Parathyroid adenoma (tissue), 2 donors: ENCODE data around the gene MEIS1.

Experiments
- H2AFZ ChIP-seq: fragments of 300-600 bp; sonication (generic); one replicate; pipeline ENCODE4 v1.7.0; 2017; ENCODE audit warnings: antibody characterized with exemption, mild to moderate bottlenecking
- H3K27ac ChIP-seq: fragments of 300-600 bp; sonication (generic); one replicate; pipeline ENCODE4 v1.7.0; 2017
- H3K27me3 ChIP-seq: fragments of 300-600 bp; sonication (generic); one replicate; pipeline ENCODE4 v1.7.0; 2017; ENCODE audit warnings: low read length; ENCODE audit not compliant: control insufficient read depth, insufficient read depth
- H3K36me3 ChIP-seq: fragments of 300-600 bp; sonication (generic); one replicate; pipeline ENCODE4 v1.7.0; 2017; ENCODE audit warnings: low read length; ENCODE audit not compliant: control insufficient read depth, insufficient read depth
- H3K4me1 ChIP-seq: fragments of 300-600 bp; sonication (generic); one replicate; pipeline ENCODE4 v1.7.0; 2017; ENCODE audit warnings: control low read depth
- H3K4me2 ChIP-seq: fragments of 300-600 bp; sonication (generic); one replicate; pipeline ENCODE4 v1.7.0; 2017; ENCODE audit warnings: low read length
- H3K4me3 ChIP-seq: fragments of 300-600 bp; sonication (generic); one replicate; pipeline ENCODE4 v1.7.0; 2017; ENCODE audit warnings: low read depth, low read length
- H3K79me2 ChIP-seq: fragments of 300-600 bp; sonication (generic); one replicate; pipeline ENCODE4 v1.7.0; 2017; ENCODE audit warnings: control low read depth
- H3K9ac ChIP-seq: fragments of 300-600 bp; sonication (generic); one replicate; pipeline ENCODE4 v1.7.0; 2017; ENCODE audit warnings: mild to moderate bottlenecking
- H3K9me3 ChIP-seq: fragments of 300-600 bp; sonication (generic); one replicate; pipeline ENCODE4 v1.7.0; 2017; ENCODE audit warnings: low read length; ENCODE audit not compliant: control insufficient read depth
- TF ChIP-seq, protein P1 (sequence below): fragments of 300-600 bp; sonication (generic); IDR thresholded peaks from one replicate; pipeline ENCODE4 v1.7.0; 2017; ENCODE audit warnings: antibody characterized with exemption, mild to moderate bottlenecking
- donor health status: primary hyperparathyroidism.

MEIS1 gene

DNA sequence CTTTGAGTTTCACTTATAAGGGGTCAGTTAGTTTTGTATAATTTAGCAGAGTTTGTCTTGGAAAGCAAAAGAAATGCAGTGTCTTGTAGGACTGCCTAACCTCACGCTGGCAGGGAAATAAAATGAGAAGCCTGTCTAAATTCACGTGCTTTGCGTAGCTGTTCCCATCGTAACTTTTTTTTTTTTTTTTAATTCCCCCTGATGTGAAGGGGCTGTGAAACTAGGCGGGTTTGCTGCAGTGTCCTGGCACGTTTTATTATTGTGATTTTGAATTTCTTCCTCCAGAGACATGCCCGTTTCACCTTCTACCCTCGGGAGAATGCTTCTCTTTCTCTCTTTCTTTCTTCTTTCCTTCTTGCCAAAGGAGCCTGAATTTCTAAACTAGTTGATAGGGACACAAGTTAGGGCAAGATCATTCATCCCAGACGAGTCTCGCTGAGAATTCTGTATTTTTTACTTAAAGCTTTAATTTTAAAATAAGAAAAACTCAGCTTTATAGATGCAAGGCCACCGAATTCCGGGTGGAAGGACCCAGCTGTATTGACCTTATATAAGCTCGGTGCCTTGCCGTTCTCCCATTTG is 2.3 kb downstream of the MEIS1 start:
- no peaks in the 10 kb centered on the region for H3K9me3 ChIP-seq
- no peaks in the 10 kb centered on the region for H3K4me1 ChIP-seq
- H3K9ac ChIP-seq, result peak overlapping the region; percentile 3
- peak overlapping the region; percentile 80 for H3K4me2 ChIP-seq
- H3K27ac ChIP-seq, result peak overlapping the region; percentile 81
- H3K36me3 ChIP-seq, result no peaks in the 10 kb centered on the region
- H3K27me3 ChIP-seq, result no peaks in the 10 kb centered on the region
- peak overlapping the region; percentile 56 for H2AFZ ChIP-seq
- H3K79me2 ChIP-seq, result peaks cover 20% of the 10 kb centered on the region
- TF ChIP-seq, protein P1, sequence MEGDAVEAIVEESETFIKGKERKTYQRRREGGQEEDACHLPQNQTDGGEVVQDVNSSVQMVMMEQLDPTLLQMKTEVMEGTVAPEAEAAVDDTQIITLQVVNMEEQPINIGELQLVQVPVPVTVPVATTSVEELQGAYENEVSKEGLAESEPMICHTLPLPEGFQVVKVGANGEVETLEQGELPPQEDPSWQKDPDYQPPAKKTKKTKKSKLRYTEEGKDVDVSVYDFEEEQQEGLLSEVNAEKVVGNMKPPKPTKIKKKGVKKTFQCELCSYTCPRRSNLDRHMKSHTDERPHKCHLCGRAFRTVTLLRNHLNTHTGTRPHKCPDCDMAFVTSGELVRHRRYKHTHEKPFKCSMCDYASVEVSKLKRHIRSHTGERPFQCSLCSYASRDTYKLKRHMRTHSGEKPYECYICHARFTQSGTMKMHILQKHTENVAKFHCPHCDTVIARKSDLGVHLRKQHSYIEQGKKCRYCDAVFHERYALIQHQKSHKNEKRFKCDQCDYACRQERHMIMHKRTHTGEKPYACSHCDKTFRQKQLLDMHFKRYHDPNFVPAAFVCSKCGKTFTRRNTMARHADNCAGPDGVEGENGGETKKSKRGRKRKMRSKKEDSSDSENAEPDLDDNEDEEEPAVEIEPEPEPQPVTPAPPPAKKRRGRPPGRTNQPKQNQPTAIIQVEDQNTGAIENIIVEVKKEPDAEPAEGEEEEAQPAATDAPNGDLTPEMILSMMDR, result no peak
- H3K4me3 ChIP-seq, result peak overlapping the region; percentile 92

DNA sequence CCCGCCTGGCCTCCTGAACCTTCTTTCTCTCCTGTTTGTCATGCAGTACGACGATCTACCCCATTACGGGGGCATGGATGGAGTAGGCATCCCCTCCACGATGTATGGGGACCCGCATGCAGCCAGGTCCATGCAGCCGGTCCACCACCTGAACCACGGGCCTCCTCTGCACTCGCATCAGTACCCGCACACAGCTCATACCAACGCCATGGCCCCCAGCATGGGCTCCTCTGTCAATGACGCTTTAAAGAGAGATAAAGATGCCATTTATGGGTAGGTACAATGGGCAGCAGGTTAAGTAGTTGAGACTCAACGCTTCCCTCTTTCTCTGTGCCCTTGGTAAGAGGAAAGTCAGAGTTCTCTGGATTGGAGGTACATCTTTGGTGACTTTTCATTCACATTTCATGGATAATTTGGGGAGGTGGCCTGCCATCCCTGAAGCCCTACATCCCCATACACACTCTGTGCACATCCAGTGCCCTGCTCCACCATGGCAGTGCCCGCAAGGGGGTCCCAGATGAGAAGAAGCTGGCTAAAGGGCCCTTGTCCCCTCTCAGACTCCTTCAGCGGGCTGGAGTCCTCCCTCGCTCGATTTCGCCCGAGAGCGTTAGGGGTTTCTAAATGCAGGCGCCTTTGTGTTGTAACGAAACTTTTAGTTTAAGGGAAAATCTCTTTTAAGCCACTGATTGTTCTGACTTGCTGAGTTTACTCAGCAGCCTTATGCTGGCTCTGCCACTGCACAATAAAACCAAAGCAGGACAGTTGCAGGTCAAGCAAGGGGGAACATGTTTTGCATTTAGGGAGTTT is 3.0 kb downstream of the MEIS1 start:
- peak overlapping the region; percentile 80 for H3K4me2 ChIP-seq
- no peak overlapping the region for H3K9ac ChIP-seq
- no peaks in the 10 kb centered on the region for H3K9me3 ChIP-seq
- TF ChIP-seq, protein P1, result no peak
- no peaks in the 10 kb centered on the region for H3K27me3 ChIP-seq
- H3K4me3 ChIP-seq, result peak overlapping the region; percentile 92
- H3K36me3 ChIP-seq, result no peaks in the 10 kb centered on the region
- peaks cover 20% of the 10 kb centered on the region for H3K79me2 ChIP-seq
- peak overlapping the region; percentile 56 for H2AFZ ChIP-seq
- H3K27ac ChIP-seq, result peak overlapping the region; percentile 81
- no peaks in the 10 kb centered on the region for H3K4me1 ChIP-seq

DNA sequence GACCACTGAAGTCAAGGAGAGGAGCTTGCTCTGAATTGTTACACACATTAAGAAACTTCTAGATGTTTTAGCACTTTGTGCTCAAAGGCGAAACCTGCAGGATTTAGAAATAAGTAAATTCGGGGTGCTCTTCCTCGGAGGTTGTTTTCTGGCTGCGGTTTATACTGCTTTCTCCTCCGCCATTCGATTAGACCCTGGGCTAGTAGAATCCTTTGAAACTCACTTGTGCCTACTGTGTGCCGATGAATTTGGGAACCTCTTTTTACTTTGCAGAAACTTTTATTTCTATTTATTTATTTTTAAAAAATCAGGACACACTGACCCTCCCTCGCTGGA is 3.5 kb downstream of the MEIS1 start:
- H3K4me2 ChIP-seq, result peak overlapping the region; percentile 80
- H3K9ac ChIP-seq, result no peak overlapping the region
- TF ChIP-seq, protein P1, result no peak
- H3K27ac ChIP-seq, result peak overlapping the region; percentile 81
- peak overlapping the region; percentile 92 for H3K4me3 ChIP-seq
- H2AFZ ChIP-seq, result peak overlapping the region; percentile 56
- H3K79me2 ChIP-seq, result peaks cover 20% of the 10 kb centered on the region
- no peaks in the 10 kb centered on the region for H3K27me3 ChIP-seq
- no peaks in the 10 kb centered on the region for H3K9me3 ChIP-seq
- no peaks in the 10 kb centered on the region for H3K4me1 ChIP-seq
- no peaks in the 10 kb centered on the region for H3K36me3 ChIP-seq

DNA sequence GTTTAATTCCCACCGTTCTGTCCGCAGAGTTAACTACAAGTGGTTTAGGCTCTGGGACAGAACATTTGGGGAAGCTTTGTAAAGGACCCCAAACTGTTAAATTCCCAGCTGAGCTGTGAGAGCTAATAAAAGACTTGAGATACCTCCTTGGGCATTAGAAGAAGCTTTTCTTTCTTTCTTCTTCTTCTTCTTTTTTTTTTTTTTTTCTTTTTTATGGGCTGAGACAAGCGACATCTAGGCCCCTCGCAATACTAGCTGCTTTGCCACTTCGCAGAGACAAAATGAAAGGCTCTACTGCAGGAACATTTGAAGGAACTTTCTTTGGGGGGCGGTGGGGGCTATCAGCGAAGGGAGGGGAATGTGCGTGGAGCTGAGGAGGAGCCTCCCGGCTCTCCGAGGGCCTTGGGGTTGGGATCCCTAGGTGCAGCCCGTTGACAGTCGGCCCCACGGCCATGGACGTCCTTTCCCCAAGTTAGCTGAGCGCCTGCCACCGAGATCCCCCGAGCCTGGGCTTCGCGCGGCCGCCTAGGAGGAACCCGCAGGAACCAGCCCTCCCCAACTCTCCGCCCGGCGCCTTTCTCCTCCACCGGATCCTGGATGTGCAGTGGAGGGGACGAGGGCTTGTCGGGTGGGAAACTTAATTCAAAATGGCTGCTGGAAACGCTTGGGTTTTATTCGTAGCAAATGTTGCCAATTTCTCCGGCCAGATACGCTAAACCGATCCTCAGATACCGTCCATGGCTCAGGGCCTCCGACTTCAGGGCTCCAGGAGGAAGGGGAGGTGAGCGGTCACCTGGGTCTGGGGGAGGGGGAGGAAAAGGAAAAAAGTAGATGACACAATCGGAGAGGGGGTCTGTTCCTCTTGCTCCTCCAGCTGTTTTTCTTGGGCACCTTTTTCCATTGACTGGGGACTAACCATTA is 4.2 kb downstream of the MEIS1 start:
- no peaks in the 10 kb centered on the region for H3K9me3 ChIP-seq
- no peak overlapping the region for H3K9ac ChIP-seq
- peaks cover 20% of the 10 kb centered on the region for H3K79me2 ChIP-seq
- peak overlapping the region; percentile 79 for H3K4me2 ChIP-seq
- H3K36me3 ChIP-seq, result no peaks in the 10 kb centered on the region
- TF ChIP-seq, protein P1, result no peak
- no peaks in the 10 kb centered on the region for H3K27me3 ChIP-seq
- H3K4me1 ChIP-seq, result no peaks in the 10 kb centered on the region
- H3K27ac ChIP-seq, result peak overlapping the region; percentile 81
- H3K4me3 ChIP-seq, result peak overlapping the region; percentile 92
- peak overlapping the region; percentile 78 for H2AFZ ChIP-seq
